K562 (cell line): Measurements from ENCODE around the gene FARP1. TPM values are rescaled to one million over a fixed set of nuclear protein-coding genes. Genes with fewer than 3 reads are reported as not detected.

Experiments used
- BRD9 ChIP-seq: fragments of 450-650 bp; IDR thresholded peaks from 2 replicates; pipeline ENCODE4 v1.6.1; 2018; ENCODE audit warnings: low read depth; ENCODE audit not compliant: partially characterized antibody
- FOXJ2 ChIP-seq: fragments of 200-800 bp; sonication (Bioruptor generic); IDR thresholded peaks from 2 replicates; pipeline ENCODE4 v1.6.1; 2016; ENCODE audit warnings: missing genetic modification characterization, missing compliant biosample characterization
- HINFP ChIP-seq: fragments of 450-650 bp; conservative IDR thresholded peaks from 2 replicates; pipeline ENCODE4 v1.6.1; 2016; ENCODE audit warnings: missing genetic modification characterization, low read depth, mild to moderate bottlenecking, control low read depth, missing compliant biosample characterization
- ID3 ChIP-seq, 2 experiments: fragments of 250-450 bp in 1 of 2; fragments of 450-650 bp in 1 of 2; sonication (Bioruptor Pico) in 1 of 2; IDR thresholded peaks; 2 replicates each; pipeline versions ENCODE4 v1.6.1 to v1.8.0; 2016 to 2021; ENCODE audit warnings: mild to moderate bottlenecking in 2 of 2, moderate library complexity in 2 of 2, missing compliant biosample characterization in 1 of 2, missing genetic modification characterization in 1 of 2
- RBM25 ChIP-seq: fragments of 200-400 bp; formaldehyde crosslinking; IDR thresholded peaks from 2 replicates; pipeline ENCODE4 v1.6.1; 2018; ENCODE audit warnings: low read length, low read depth, moderate library complexity; ENCODE audit not compliant: severe bottlenecking
- RBM39 ChIP-seq: fragments of 200-400 bp; formaldehyde crosslinking; optimal IDR thresholded peaks from 2 replicates; pipeline ENCODE3; 2018; ENCODE audit warnings: low read depth, low read length
- SMARCC2 ChIP-seq: fragments of 450-650 bp; IDR thresholded peaks from 2 replicates; pipeline ENCODE4 v1.6.1; 2017; ENCODE audit warnings: antibody characterized with exemption, moderate library complexity, mild to moderate bottlenecking, low read depth
- TBP ChIP-seq: optimal IDR thresholded peaks from 2 replicates; pipeline ENCODE3; 2011; ENCODE audit warnings: low read depth, low read length, improper control_type of control experiment
- TRIM28 ChIP-seq: fragments of 450-650 bp; IDR thresholded peaks from 2 replicates; pipeline ENCODE4 v1.6.1; 2017
- TSC22D4 ChIP-seq: fragments of 450-650 bp; IDR thresholded peaks from 2 replicates; pipeline ENCODE4 v1.6.1; 2016; ENCODE audit warnings: missing genetic modification characterization, missing biosample characterization, control low read depth
- ZNF146 ChIP-seq: IDR thresholded peaks from one replicate; pipeline ENCODE4 v1.6.1; 2018; ENCODE audit warnings: missing compliant biosample characterization; ENCODE audit not compliant: unreplicated experiment
- ZNF512 ChIP-seq: IDR thresholded peaks from 2 replicates; pipeline ENCODE4 v1.6.1; 2016; ENCODE audit warnings: missing genetic modification characterization, missing compliant biosample characterization
- ZSCAN32 ChIP-seq: fragments of 450-650 bp; formaldehyde crosslinking; IDR thresholded peaks from 2 replicates; pipeline ENCODE4 v1.4.0; 2020; ENCODE audit warnings: mild to moderate bottlenecking, moderate library complexity
- polyA plus RNA-seq, 8 experiments: library from polyadenylated mRNA; depleted of rRNA in 4 of 8; stranded (reverse) in 5 of 8; unstranded in 3 of 8; fragments of >200 nt; fragmentation: Nextera tagmentation in 2 of 8; fragmentation: Illumina TruSeq in 1 of 8; extraction: Ambion mirVana in 2 of 8; extraction: Trizol in 1 of 8; gene quantifications; 2 replicates each; pipeline versions ENCODE4 v1.2.1 to v1.2.3, GENCODE V29; 2011 to 2014; ENCODE audit warnings: inconsistent platforms in 1 of 8, missing spikeins in 1 of 8
- total RNA-seq, 7 experiments: library from RNA; depleted of rRNA in 6 of 7; stranded (reverse); fragments of >200 nt in 6 of 7; fragmentation: Illumina TruSeq in 2 of 7; extraction: Trizol in 2 of 7; gene quantifications; 2 replicates each; pipeline versions ENCODE4 v1.2.1 to v1.2.3, GENCODE V29; 2011 to 2021; ENCODE audit warnings: low replicate concordance in 1 of 7

Gene FARP1
- total and polyA plus RNA-seq, 9 of the 15 experiments (the other 6 are each of a cell fraction or from before 2014, with no cell fraction given), result 0.03 to 0.29 (median 0.05) TPM; not detected in 3

GRCh38 chr13:98480915-98481877 is 338.3 kb downstream of the FARP1 start (continued):
- TF ChIP-seq TBP, result no peak
- no peak for TF ChIP-seq ZNF146 (CRISPR knock-in tag)
- TF ChIP-seq FOXJ2, result no peak
- no peak for TF ChIP-seq HINFP (tag)
- no peak for TF ChIP-seq ZSCAN32
- TF ChIP-seq TRIM28, result no peak
- no peak for TF ChIP-seq RBM39
- TF ChIP-seq SMARCC2, result no peak
- TF ChIP-seq TSC22D4, result no peak
- peak; percentile 22 for TF ChIP-seq BRD9
- TF ChIP-seq RBM25, result no peak
- no peak for TF ChIP-seq ZNF512
- no peak for TF ChIP-seq ID3 (CRISPR knock-in tag; IDR thresholded peaks at IDR 0.05)
- TF ChIP-seq ID3 (tag; IDR thresholded peaks at IDR 0.05), result no peak
